Adrenal gland (tissue), 12 donors: ENCODE results near the gene KMT5C. TPM values are rescaled to one million over a fixed set of nuclear protein-coding genes. Genes with fewer than 3 reads are reported as not detected.

Experiments
- DNase-seq, 7 donors: peaks; one replicate each; pipeline ENCODE4 v3.0.0-alpha.2; 2019 to 2020
- H3K27ac ChIP-seq, 5 donors: fragments of 200-600 bp; sonication (generic) in 4 of 5; 1 replicate in 3 of 5; 2 replicates in 2 of 5; pipeline versions ENCODE4 v1.5.1 to v1.8.0; 2016 to 2020; ENCODE audit warnings: mild to moderate bottlenecking in 1 of 5
- H3K27me3 ChIP-seq: fragments of 200-600 bp; 2 replicates; pipeline ENCODE4 v1.8.0; 2021
- H3K36me3 ChIP-seq, 2 donors: fragments of 200-600 bp; replicated peaks in 1 of 2; 1 replicate in 1 of 2; 2 replicates in 1 of 2; pipeline versions ENCODE4 v1.5.1 to v1.8.0; 2018 to 2022
- H3K4me1 ChIP-seq, 2 donors: fragments of 200-600 bp; replicated peaks in 1 of 2; 1 replicate in 1 of 2; 2 replicates in 1 of 2; pipeline versions ENCODE4 v1.5.1 to v1.8.0; 2018 to 2021
- H3K4me3 ChIP-seq, 4 donors: fragments of 200-600 bp; sonication (generic) in 3 of 4; one replicate each; pipeline ENCODE4 v1.5.1; 2016 to 2018
- H3K9me3 ChIP-seq, 3 donors: fragments of 200-600 bp; sonication (generic) in 1 of 3; replicated peaks in 1 of 3; 1 replicate in 2 of 3; 2 replicates in 1 of 3; pipeline versions ENCODE4 v1.5.1 to v1.8.0; 2016 to 2021
- CTCF ChIP-seq, 6 experiments: fragments of 450-650 bp in 4 of 6; fragments of 200-600 bp in 2 of 6; sonication (generic) in 1 of 6; IDR thresholded peaks; 1 replicate in 5 of 6; 2 replicates in 1 of 6; pipeline versions ENCODE4 v1.5.1 to v1.8.0; 2016 to 2021; ENCODE audit warnings: antibody characterized with exemption in 6 of 6, mild to moderate bottlenecking in 2 of 6, moderate library complexity in 1 of 6
- POLR2A ChIP-seq, 2 donors: fragments of 450-650 bp; IDR thresholded peaks; one replicate each; pipeline ENCODE4 v1.6.1; 2017; ENCODE audit warnings: antibody characterized with exemption in 2 of 2, mild to moderate bottlenecking in 2 of 2, moderate library complexity in 1 of 2
- WGBS, 4 donors: extraction: QIAGEN DNeasy Blood & Tissue Kit in 2 of 4; methylation state at CpG; one replicate each; pipeline versions ENCODE4 v1.1.5 to v1.1.7; 2013 to 2017; 5-methylcytosine and 5-hydroxymethylcytosine counted together
- intact Hi-C, 2 donors: fragments of 100-400 bp; cut with DNase I; formaldehyde crosslinking; loops; one replicate each; pipeline versions ENCODE4 v1.14.1 to v1.15.0; 2022 to 2023
- polyA plus RNA-seq, 3 donors: library from polyadenylated mRNA; stranded (reverse); fragments of 200-250 nt in 2 of 3; fragments of 350-450 nt in 1 of 3; fragmentation: Illumina TruSeq in 1 of 3; extraction: RNeasy Lipid Tissue Mini Kit (QIAGEN cat#74804) in 1 of 3; gene quantifications; one replicate each; pipeline ENCODE4 v1.2.3, GENCODE V29; 2013 to 2014
- total RNA-seq, 9 donors: library from RNA; depleted of rRNA in 4 of 9; stranded (reverse); fragments of >200 nt in 4 of 9; fragments of 120-200 nt in 1 of 9; fragmentation: NEBNext Ultra II Directional in 1 of 9; extraction: Animal tissue kit (Norgen Biotek cat#: 25700) in 1 of 9; gene quantifications; one replicate each; pipeline versions ENCODE4 v1.1.0 to v1.2.4, GENCODE V29; 2013 to 2023
- donor health status: healthy with polysubstance abuse.
- donor health status: Bipolar disorder and iron deficiency.
- donor health status: DM: yes; HTN: yes; CAD: no.
- donor health status: DM: no; HTN: no; CAD: no.
- donor health status: DM: no; HTN: no; CAD: no.
- donor health status: DM: yes; HTN: yes; CAD: no.

Gene KMT5C
- total and polyA plus RNA-seq, 12 donors: 1.4 to 56.7 (median 15.4) TPM

- Histone ChIP-seq H3K4me3 (no peak within 1 kb of the TSS), H3K4me1 (no peaks in the 10 kb centered on the region), H3K27ac (no peak within 1 kb of the TSS), H3K27me3 (peaks cover 4% of the 10 kb centered on the region), H3K9me3 (no peaks in the 10 kb centered on the region), H3K36me3 (no peaks in the 10 kb centered on the region)
- intact Hi-C loops: no loop called here
- no peak for TF ChIP-seq CTCF (IDR thresholded peaks at IDR 0.05)
- no peak for TF ChIP-seq POLR2A (IDR thresholded peaks at IDR 0.05)
- 77 to 86% (median 84%) methylated on average over 14 to 27 of the region's 27 CpGs for WGBS, 4 donors
- DNase-seq: no peak
Measured at GRCh38 chr19:55362990-55363716, 23.5 kb downstream of the KMT5C start, which contains the start of gene GARIN5B. Gene GARIN5B, minus strand, starts transcription at chr19:55363260. Its CDS starts 194 bp downstream, at chr19:55363066.

- H3K4me3 ChIP-seq: no peak overlapping the region
- DNase-seq: no peak
- TF ChIP-seq CTCF (IDR thresholded peaks at IDR 0.05): no peak
- TF ChIP-seq POLR2A (IDR thresholded peaks at IDR 0.05): no peak
- H3K27me3 ChIP-seq: peaks cover 22% of the 10 kb centered on the region
- WGBS, 4 donors: 79 to 91% (median 85%) methylated on average over 7 to 8 of the region's 8 CpGs
- H3K9me3 ChIP-seq: no peaks in the 10 kb centered on the region
- intact Hi-C loops: no loop called here
- H3K27ac ChIP-seq: no peak overlapping the region
- no peaks in the 10 kb centered on the region for H3K36me3 ChIP-seq
- peaks cover 0 to 6% of the 10 kb centered on the region in 2 donors for H3K4me1 ChIP-seq
Measured at GRCh38 chr19:55365245-55365644, 25.6 kb downstream of the KMT5C start.

- Histone ChIP-seq H3K36me3 (no peaks in the 10 kb centered on the region), H3K27me3 (peaks cover 28% of the 10 kb centered on the region), H3K4me1 (peaks cover 0 to 6% of the 10 kb centered on the region in 2 donors), H3K27ac (no peak overlapping the region), H3K4me3 (no peak overlapping the region), H3K9me3 (no peaks in the 10 kb centered on the region)
- TF ChIP-seq CTCF (IDR thresholded peaks at IDR 0.05): no peak
- TF ChIP-seq POLR2A (IDR thresholded peaks at IDR 0.05): no peak
- no peak for DNase-seq
- WGBS, 4 donors: 58 to 83% (median 78%) methylated on average over 14 to 19 of the region's 19 CpGs
- intact Hi-C loops: no loop called here
Measured at GRCh38 chr19:55365964-55366363, 26.3 kb downstream of the KMT5C start.

- H3K9me3 ChIP-seq: no peaks in the 10 kb centered on the region
- intact Hi-C loops: no loop called here
Measured at GRCh38 chr19:55366790-55367189, 27.1 kb downstream of the KMT5C start.

More at GRCh38 chr19:55366790-55367189, 27.1 kb downstream of the KMT5C start:
- WGBS, 4 donors: 59 to 94% (median 86%) methylated on average over 3 of the region's 3 CpGs
- Histone ChIP-seq H3K4me1 (peaks cover 0 to 6% of the 10 kb centered on the region in 2 donors), H3K36me3 (no peaks in the 10 kb centered on the region), H3K4me3 (no peak overlapping the region), H3K27ac (no peak overlapping the region), H3K27me3 (peaks cover 36% of the 10 kb centered on the region)
- DNase-seq: no peak
- TF ChIP-seq CTCF (IDR thresholded peaks at IDR 0.05) (no peak), POLR2A (IDR thresholded peaks at IDR 0.05) (no peak)
